ENCODE measurements around the gene PRDM16.

Gene PRDM16

GRCh38 chr1:3097231-3097630 lies 28.2 kb downstream of the PRDM16 start:
- ChIA-PET CTCF (no interaction called here), POLR2A (ENCODE audit: low non-redundant PET) (no interaction called here)
- no peak for TF ChIP-seq CTCF (conservative IDR thresholded peaks at IDR 0.05; ENCODE audit: low read depth)
- no peak for DNase-seq (ENCODE audit: low spot score)
- H3K27ac ChIP-seq, result no peak overlapping the region

- no peak for DNase-seq (ENCODE audit: low spot score)
- no peak for TF ChIP-seq CTCF (conservative IDR thresholded peaks at IDR 0.05; ENCODE audit: low read depth)
- H3K27ac ChIP-seq, result no peak overlapping the region
- POLR2A ChIA-PET (ENCODE audit: low non-redundant PET), result no interaction called here
- CTCF ChIA-PET, result no interaction called here
Observed at GRCh38 chr1:3097861-3098260, 28.9 kb downstream of the PRDM16 start.

GRCh38 chr1:3099861-3100260 lies 30.9 kb downstream of the PRDM16 start:
- CTCF ChIA-PET, result no interaction called here
- no peak overlapping the region for H3K27ac ChIP-seq
- TF ChIP-seq CTCF (conservative IDR thresholded peaks at IDR 0.05; ENCODE audit: low read depth), result no peak
- no peak for DNase-seq (ENCODE audit: low spot score)
- POLR2A ChIA-PET (ENCODE audit: low non-redundant PET), result no interaction called here

- ChIA-PET POLR2A (ENCODE audit: low non-redundant PET) (no interaction called here), CTCF (interaction anchor here (0.5 kb wide), 1 partner anchor 209 kb away, joined by 3 read pairs; no protein-coding TSS in a partner anchor)
- TF ChIP-seq CTCF (conservative IDR thresholded peaks at IDR 0.05; ENCODE audit: low read depth), result no peak
- no peak overlapping the region for H3K27ac ChIP-seq
- no peak for DNase-seq (ENCODE audit: low spot score)
Observed at GRCh38 chr1:3101124-3101939, 32.3 kb downstream of the PRDM16 start.

GRCh38 chr1:3102641-3103040 lies 33.6 kb downstream of the PRDM16 start:
- DNase-seq (ENCODE audit: low spot score), result no peak
- ChIA-PET POLR2A (ENCODE audit: low non-redundant PET) (no interaction called here), CTCF (no interaction called here)
- no peak for TF ChIP-seq CTCF (conservative IDR thresholded peaks at IDR 0.05; ENCODE audit: low read depth)
- H3K27ac ChIP-seq, result no peak overlapping the region

GRCh38 chr1:3103967-3104677 lies 35.1 kb downstream of the PRDM16 start:
- DNase-seq (ENCODE audit: low spot score), result no peak
- H3K27ac ChIP-seq, result no peak overlapping the region
- ChIA-PET CTCF (no interaction called here), POLR2A (ENCODE audit: low non-redundant PET) (no interaction called here)
- TF ChIP-seq CTCF (conservative IDR thresholded peaks at IDR 0.05; ENCODE audit: low read depth), result no peak
